PC-9 (cell line): ENCODE measurements around the gene HOXA4.

Source experiments
- CTCF ChIP-seq: fragments of 200-600 bp; sonication (generic); conservative IDR thresholded peaks from 2 replicates; pipeline ENCODE4 v1.6.1; 2017; ENCODE audit warnings: mixed run types, antibody characterized with exemption, mild to moderate bottlenecking, moderate library complexity
- EZH2 ChIP-seq: fragments of 200-600 bp; sonication (generic); IDR thresholded peaks from 2 replicates; pipeline ENCODE4 v1.8.0; 2017; ENCODE audit warnings: antibody characterized with exemption, low read depth

DNA sequence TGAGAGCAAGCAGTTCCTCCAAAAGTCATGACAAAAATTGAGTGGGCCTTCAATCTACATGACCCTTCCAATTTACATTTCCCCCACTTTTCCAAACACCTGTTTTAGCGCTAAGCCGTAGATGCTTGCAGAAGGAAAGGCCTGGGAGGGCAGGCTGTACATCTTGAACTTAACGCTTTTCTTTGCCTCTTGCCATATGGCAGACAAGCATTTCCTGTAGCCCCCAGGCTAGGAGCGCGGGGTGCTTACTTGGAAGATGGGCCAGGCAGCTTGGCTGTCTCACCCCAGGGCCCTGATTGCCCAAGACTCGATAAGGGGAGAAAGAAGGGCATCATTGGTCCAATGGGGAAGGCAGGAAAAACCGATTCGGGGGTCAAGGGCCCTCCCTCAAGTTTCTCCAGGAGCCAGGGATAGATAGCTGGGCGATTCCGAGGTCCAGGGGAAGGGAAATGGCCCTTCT, 41.8 kb upstream of the HOXA4 start:
- no peak for TF ChIP-seq CTCF
- TF ChIP-seq EZH2 = no peak
